Adipocyte (in vitro differentiated cells): ENCODE measurements around the gene SCN4B.
A peak's percentile ranks its signal among the peaks of the same experiment; 100 is the strongest.

Experiments used
- DNase-seq: peaks from one replicate; pipeline ENCODE4 v3.0.0-alpha.2; 2015; ENCODE audit warnings: low read depth
- H3K27me3 ChIP-seq: replicated peaks from 2 replicates; pipeline ENCODE4 v1.7.0; 2013; ENCODE audit warnings: mild to moderate bottlenecking, low read length, moderate library complexity; ENCODE audit not compliant: control insufficient read depth, insufficient read depth
- H3K36me3 ChIP-seq: 2 replicates; pipeline ENCODE4 v1.7.0; 2013; ENCODE audit warnings: low read length, mild to moderate bottlenecking, moderate library complexity; ENCODE audit not compliant: control insufficient read depth, insufficient read depth, severe bottlenecking
- H3K4me1 ChIP-seq: 2 replicates; pipeline ENCODE4 v1.7.0; 2013; ENCODE audit warnings: mild to moderate bottlenecking, low read length, moderate library complexity; ENCODE audit not compliant: control insufficient read depth, insufficient read depth
- H3K4me3 ChIP-seq: 2 replicates; pipeline ENCODE4 v1.7.0; 2013; ENCODE audit warnings: mild to moderate bottlenecking, low read length, moderate library complexity
- H3K9ac ChIP-seq: 2 replicates; pipeline ENCODE4 v1.7.0; 2013; ENCODE audit warnings: mild to moderate bottlenecking, low read length, moderate library complexity
- H3K9me3 ChIP-seq: 2 replicates; pipeline ENCODE4 v1.7.0; 2013; ENCODE audit warnings: mild to moderate bottlenecking, low read length, moderate library complexity; ENCODE audit not compliant: control insufficient read depth

Gene SCN4B

DNA sequence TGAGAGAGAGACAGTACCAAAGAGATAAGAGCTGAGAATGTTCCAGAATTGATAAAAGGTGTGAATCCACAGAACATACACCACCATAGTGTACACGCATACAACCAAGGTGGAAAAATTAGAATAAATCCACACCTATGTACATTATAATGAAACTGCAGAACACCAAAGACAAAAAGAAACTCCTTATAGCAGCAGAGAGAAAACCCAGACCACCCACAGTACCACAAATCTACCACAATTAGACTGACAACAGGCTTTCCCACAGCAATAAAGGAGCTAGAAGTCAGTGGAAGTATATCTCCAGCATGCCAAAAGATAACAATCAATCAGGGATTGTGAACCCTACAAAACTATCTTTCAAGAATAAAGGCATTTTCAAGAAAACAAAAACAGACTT lies 31.8 kb downstream of the SCN4B start:
- Histone ChIP-seq H3K4me1 (no peaks in the 10 kb centered on the region), H3K9ac (no peak overlapping the region), H3K27me3 (peaks cover 23% of the 10 kb centered on the region), H3K9me3 (peaks cover 4% of the 10 kb centered on the region), H3K4me3 (no peak overlapping the region), H3K36me3 (no peaks in the 10 kb centered on the region)
- DNase-seq = no peak

DNA sequence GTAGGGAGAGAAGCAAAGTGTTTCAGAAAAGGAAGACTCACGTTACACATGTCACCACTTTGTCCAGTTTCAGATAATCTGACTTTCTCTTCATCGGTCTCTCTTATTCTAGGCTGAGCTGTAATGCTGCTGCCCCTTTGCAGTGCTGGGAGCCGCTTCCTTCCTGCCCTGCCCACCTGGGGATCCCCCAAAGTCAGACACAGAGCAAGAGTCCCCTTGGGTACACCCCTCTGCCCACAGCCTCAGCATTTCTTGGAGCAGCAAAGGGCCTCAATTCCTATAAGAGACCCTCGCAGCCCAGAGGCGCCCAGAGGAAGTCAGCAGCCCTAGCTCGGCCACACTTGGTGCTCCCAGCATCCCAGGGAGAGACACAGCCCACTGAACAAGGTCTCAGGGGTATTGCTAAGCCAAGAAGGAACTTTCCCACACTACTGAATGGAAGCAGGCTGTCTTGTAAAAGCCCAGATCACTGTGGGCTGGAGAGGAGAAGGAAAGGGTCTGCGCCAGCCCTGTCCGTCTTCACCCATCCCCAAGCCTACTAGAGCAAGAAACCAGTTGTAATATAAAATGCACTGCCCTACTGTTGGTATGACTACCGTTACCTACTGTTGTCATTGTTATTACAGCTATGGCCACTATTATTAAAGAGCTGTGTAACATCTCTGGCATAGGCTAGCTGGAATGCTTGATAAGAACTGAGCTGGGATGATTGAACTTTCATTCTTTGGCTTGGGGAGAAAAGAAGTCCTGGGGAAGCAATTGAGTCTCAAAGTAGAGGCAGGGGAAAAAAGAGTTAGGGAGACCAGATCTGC lies 34.6 kb downstream of the SCN4B start:
- Histone ChIP-seq H3K9me3 (peaks cover 4% of the 10 kb centered on the region), H3K4me3 (no peak overlapping the region), H3K4me1 (no peaks in the 10 kb centered on the region), H3K27me3 (peaks cover 41% of the 10 kb centered on the region), H3K9ac (no peak overlapping the region), H3K36me3 (no peaks in the 10 kb centered on the region)
- DNase-seq = no peak

DNA sequence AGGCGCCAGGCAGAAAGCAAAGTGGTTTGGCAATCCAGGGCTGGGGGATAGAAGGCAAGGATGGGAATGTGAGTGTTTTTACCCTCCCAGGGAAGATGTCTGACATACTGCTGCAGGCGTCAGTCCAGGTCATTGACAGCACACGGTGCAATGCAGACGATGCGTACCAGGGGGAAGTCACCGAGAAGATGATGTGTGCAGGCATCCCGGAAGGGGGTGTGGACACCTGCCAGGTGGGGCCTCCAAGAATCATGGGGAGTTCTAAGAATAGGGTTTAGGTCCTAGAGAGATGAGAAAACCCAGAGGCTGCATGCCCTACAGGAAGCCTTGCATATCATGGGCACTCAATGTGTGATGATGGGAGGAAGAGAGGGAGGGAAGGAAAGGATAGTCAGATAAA lies 37.6 kb downstream of the SCN4B start:
- Histone ChIP-seq H3K9me3 (no peaks in the 10 kb centered on the region), H3K27me3 (peaks cover 46% of the 10 kb centered on the region), H3K36me3 (no peaks in the 10 kb centered on the region), H3K4me3 (no peak overlapping the region), H3K9ac (no peak overlapping the region), H3K4me1 (no peaks in the 10 kb centered on the region)
- no peak for DNase-seq

- Histone ChIP-seq H3K9ac (no peak overlapping the region), H3K4me3 (no peak overlapping the region), H3K36me3 (no peaks in the 10 kb centered on the region), H3K9me3 (no peaks in the 10 kb centered on the region), H3K4me1 (no peaks in the 10 kb centered on the region), H3K27me3 (peaks cover 46% of the 10 kb centered on the region)
- DNase-seq = no peak
Measured at GRCh38 chr11:118114266-118114665, 38.4 kb downstream of the SCN4B start.

DNA sequence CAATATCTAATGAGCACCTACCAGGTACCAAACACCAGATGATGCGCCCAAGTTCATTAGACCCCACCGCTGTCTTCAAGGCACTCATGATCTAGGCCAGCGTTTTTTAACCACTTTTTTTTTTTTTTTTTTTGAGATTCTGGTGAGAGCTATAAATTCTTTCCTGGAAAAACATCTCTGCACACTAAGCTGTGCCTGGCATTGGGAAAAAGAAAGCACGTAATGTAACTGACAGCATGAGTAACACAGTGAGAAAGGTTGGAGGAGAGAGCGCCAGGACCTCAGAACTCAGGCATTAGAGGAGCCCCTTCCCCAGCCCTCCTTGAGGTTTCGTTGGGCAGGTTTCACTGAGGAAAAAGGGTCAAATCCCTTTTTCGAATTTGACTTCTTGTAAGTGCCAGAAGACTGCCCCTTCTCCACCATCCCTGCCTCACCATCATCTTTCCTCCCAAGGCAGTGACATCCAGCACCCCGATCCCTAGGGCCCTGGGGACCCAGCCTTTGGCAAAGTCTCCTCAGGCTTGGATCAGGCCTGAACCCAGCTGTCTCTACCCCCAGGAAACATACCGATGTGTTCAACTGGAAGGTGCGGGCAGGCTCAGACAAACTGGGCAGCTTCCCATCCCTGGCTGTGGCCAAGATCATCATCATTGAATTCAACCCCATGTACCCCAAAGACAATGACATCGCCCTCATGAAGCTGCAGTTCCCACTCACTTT lies 39.8 kb downstream of the SCN4B start:
- Histone ChIP-seq H3K36me3 (no peaks in the 10 kb centered on the region), H3K9me3 (no peaks in the 10 kb centered on the region), H3K4me3 (no peak overlapping the region), H3K9ac (no peak overlapping the region), H3K4me1 (peaks cover 4% of the 10 kb centered on the region), H3K27me3 (peaks cover 44% of the 10 kb centered on the region)
- no peak for DNase-seq

GRCh38 chr11:118111744-118112035 lies 40.9 kb downstream of the SCN4B start:
- Histone ChIP-seq H3K9me3 (no peaks in the 10 kb centered on the region), H3K9ac (no peak overlapping the region), H3K27me3 (peaks cover 33% of the 10 kb centered on the region), H3K36me3 (no peaks in the 10 kb centered on the region), H3K4me3 (no peak overlapping the region), H3K4me1 (peaks cover 4% of the 10 kb centered on the region)
- no peak for DNase-seq

DNA sequence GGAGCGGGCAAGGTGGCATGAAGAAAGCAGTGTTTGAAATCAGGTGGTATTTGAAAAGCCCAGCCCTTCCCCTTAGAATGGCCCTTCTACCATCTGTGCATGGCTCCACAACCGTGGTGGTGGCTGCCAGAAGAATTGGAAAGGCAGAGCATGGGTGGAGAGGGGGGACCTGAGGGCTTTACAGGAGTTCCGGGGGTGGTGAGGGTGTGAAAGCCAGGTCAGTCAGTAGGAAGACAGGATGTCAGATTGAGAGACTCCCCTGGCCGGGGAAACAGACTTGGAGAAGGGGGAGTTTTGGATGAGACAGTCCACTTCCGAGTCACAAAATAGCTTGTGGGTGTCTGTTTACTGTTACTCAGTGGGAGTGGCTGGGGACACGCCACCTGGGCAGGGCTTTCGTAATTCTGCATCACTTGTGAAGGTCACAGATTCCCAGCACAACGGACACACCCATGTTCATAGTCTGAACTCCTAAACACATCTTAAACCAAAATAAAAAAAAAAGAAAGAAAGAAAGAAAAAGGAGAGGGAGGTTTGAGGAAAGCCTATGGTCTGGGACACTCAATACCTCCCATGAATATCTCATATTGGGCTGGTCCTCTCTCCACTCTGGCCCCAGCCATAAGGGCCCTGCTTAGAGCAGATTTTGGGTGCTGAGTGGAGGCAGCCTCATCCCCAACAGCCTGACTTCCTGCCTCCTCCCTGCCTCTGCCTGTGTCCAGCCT lies 41.4 kb downstream of the SCN4B start:
- Histone ChIP-seq H3K9ac (no peak overlapping the region), H3K27me3 (peaks cover 31% of the 10 kb centered on the region), H3K36me3 (no peaks in the 10 kb centered on the region), H3K9me3 (no peaks in the 10 kb centered on the region), H3K4me3 (no peak overlapping the region), H3K4me1 (peaks cover 4% of the 10 kb centered on the region)
- no peak for DNase-seq

DNA sequence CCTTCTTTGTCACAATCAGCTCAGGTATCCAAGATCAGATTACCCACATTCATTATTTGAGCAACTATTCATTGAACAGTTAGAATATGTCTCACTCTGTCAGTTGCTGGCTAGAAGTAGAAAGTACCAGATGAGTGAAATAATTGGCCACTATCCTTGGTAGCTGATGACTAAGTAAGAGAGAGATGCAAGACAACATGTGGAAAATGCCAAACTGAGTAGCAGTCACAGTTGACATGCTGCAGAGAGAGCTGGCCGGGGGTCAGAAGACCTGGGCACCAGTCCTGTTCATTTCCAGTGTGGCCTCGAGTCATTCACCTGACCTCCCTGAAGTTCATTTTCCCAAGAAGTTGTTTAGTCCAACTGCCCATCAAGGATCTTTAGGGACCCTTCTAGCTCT lies 43.4 kb downstream of the SCN4B start:
- H3K4me1 ChIP-seq = peaks cover 8% of the 10 kb centered on the region
- no peaks in the 10 kb centered on the region for H3K9me3 ChIP-seq
- H3K4me3 ChIP-seq = no peak overlapping the region
- no peaks in the 10 kb centered on the region for H3K36me3 ChIP-seq
- peaks cover 21% of the 10 kb centered on the region for H3K27me3 ChIP-seq
- DNase-seq = peak; percentile 8
- H3K9ac ChIP-seq = no peak overlapping the region

DNA sequence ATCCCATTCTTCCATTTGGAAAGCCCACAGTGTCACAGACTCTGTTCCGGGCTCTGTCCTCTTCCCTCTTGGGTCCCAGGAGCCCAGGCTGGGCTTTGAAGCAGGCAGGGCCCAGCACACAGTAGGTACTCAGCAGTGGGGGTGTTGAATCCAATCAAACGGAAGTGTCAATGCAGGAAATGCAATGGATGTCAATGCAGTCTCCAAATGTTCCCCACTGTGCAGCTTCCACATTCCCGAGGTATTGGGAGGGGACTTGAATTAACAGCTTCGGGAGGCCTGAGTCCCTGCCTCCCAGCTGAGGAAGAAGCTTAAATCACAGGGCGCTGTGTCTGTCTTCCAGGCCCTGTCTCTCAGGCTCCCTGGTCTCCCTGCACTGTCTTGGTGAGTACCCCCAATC lies 44.1 kb downstream of the SCN4B start:
- Histone ChIP-seq H3K4me3 (no peak overlapping the region), H3K36me3 (no peaks in the 10 kb centered on the region), H3K27me3 (peaks cover 26% of the 10 kb centered on the region), H3K9me3 (no peaks in the 10 kb centered on the region), H3K9ac (no peak overlapping the region), H3K4me1 (peaks cover 8% of the 10 kb centered on the region)
- DNase-seq = no peak

GRCh38 chr11:118106789-118107335 lies 45.8 kb downstream of the SCN4B start:
- H3K27me3 ChIP-seq = peaks cover 17% of the 10 kb centered on the region
- no peak overlapping the region for H3K4me3 ChIP-seq
- no peak overlapping the region for H3K9ac ChIP-seq
- H3K36me3 ChIP-seq = no peaks in the 10 kb centered on the region
- peaks cover 8% of the 10 kb centered on the region for H3K4me1 ChIP-seq
- H3K9me3 ChIP-seq = no peaks in the 10 kb centered on the region
- no peak for DNase-seq

DNA sequence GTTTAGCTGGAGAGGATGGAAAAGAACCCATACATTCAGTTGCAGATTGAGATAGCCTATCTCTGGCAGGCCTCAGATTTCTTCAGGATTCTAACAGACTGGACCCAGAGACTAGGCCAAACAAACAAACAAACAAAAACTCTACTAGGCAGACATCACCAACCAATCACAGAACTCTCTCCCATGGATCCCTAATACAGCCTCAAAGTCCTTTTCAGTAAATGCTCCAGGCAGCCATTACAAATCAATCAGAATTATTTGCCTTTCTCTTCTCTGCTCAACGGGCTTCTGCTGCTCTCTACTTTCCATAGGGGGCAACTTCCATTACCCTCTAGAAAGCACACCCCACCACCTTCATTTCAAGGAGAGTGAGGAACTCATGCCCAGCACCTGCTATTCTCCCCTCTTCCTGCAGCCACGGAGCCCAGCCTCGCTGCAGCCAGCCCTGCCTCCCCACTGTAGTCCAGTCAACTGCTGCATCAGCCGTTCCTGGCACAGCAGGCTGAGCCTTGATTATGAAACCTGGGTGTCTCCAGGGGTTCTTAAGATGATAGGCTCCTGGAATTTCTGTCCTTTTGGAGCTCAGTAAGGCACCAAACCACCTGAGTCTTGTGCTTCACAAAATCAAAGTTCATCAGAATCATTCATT lies 46.8 kb downstream of the SCN4B start:
- Histone ChIP-seq H3K36me3 (no peaks in the 10 kb centered on the region), H3K27me3 (peaks cover 11% of the 10 kb centered on the region), H3K9me3 (no peaks in the 10 kb centered on the region), H3K4me3 (no peak overlapping the region), H3K4me1 (peaks cover 13% of the 10 kb centered on the region), H3K9ac (no peak overlapping the region)
- no peak for DNase-seq
